ENCODE data around the gene CBX5. TPM values are rescaled to one million over a fixed set of nuclear protein-coding genes. Genes with fewer than 3 reads are reported as not detected.

The CBX5 gene
- polyA plus RNA-seq, 1 donor (not counting 4 experiments of a cell fraction or from before 2014, with no cell fraction given), result 25.8 TPM

DNA sequence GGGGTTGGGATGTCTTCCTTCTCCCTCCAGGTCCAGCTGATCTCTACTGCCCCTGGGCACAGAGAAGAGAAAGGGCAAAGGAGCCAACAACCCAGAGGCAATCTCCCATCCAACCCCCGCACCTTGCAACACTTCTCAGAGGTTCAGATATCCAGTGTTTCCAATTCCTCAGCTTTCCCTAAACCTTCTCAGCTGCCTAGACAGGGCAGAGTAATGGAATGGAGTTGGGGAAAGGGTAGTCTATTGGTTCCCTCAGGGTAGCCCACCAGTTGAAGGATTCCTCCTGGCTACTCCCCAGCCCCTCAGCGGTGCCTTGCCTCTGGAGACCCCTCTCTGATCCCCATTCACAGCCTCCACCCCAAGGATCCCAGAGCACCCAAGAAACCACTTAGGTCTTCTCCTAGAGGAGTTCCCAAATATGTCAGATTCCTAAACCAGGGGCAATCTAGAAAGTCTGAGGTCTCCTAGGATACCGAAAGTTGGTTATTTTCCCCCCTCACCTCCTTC is 20.4 kb upstream of the CBX5 start:
- Histone ChIP-seq H3K27me3 (ENCODE audit: control insufficient read depth, extremely low read depth, insufficient read depth, low read length) (no peaks in the 10 kb centered on the region), H3K4me2 (ENCODE audit: control insufficient read depth, extremely low read depth, insufficient read depth, low read depth, low read length) (peak overlapping the region; percentile 70), H3K4me3 (ENCODE audit: control insufficient read depth in 2 of 3, extremely low read depth in 1 of 3, insufficient read depth in 2 of 3, low read depth in 1 of 3, low read length in 3 of 3) (no peak overlapping the region), H3K9me1 (ENCODE audit: control insufficient read depth, extremely low read depth, insufficient read depth, low read length) (no peaks in the 10 kb centered on the region), H2AFZ (ENCODE audit: control insufficient read depth, low read length) (no peak overlapping the region), H3K27ac (ENCODE audit: control insufficient read depth, insufficient read depth, low read length) (no peak overlapping the region), H3K9ac (ENCODE audit: control insufficient read depth, extremely low read depth, insufficient read depth, low read length) (no peak overlapping the region), H4K20me1 (ENCODE audit: control insufficient read depth, extremely low read depth, insufficient read depth, low read length) (no peaks in the 10 kb centered on the region), H3K79me2 (ENCODE audit: control insufficient read depth, insufficient read depth, low read length) (no peaks in the 10 kb centered on the region), H3K9me3 (ENCODE audit: control insufficient read depth, low read depth, low read length) (no peaks in the 10 kb centered on the region), H3K36me3 (ENCODE audit: control insufficient read depth in 2 of 2, extremely low read depth in 1 of 2, insufficient read depth in 2 of 2, low read length in 2 of 2) (no peaks in the 10 kb centered on the region), H3K4me1 (ENCODE audit: control insufficient read depth, extremely low read depth, insufficient read depth, low read length) (peaks cover 35% of the 10 kb centered on the region)
- no peak for FAIRE-seq
- TF ChIP-seq EZH2 (IDR thresholded peaks at IDR 0.05; ENCODE audit: low read length) (no peak), CTCF (optimal IDR thresholded peaks at IDR 0.05 in 1 of 3, IDR thresholded peaks at IDR 0.05 in 1 of 3, conservative IDR thresholded peaks at IDR 0.05 in 1 of 3; ENCODE audit: extremely low read depth in 1 of 3, insufficient read depth in 2 of 3, low read length in 3 of 3) (no peak)
- dilution Hi-C loops (cut with MboI; ENCODE audit: extremely low pct_ligation_motif_present, low sequenced_read_pairs), result no loop called here
- DNase-seq (ENCODE audit: low read depth, low spot score), result no peak

DNA sequence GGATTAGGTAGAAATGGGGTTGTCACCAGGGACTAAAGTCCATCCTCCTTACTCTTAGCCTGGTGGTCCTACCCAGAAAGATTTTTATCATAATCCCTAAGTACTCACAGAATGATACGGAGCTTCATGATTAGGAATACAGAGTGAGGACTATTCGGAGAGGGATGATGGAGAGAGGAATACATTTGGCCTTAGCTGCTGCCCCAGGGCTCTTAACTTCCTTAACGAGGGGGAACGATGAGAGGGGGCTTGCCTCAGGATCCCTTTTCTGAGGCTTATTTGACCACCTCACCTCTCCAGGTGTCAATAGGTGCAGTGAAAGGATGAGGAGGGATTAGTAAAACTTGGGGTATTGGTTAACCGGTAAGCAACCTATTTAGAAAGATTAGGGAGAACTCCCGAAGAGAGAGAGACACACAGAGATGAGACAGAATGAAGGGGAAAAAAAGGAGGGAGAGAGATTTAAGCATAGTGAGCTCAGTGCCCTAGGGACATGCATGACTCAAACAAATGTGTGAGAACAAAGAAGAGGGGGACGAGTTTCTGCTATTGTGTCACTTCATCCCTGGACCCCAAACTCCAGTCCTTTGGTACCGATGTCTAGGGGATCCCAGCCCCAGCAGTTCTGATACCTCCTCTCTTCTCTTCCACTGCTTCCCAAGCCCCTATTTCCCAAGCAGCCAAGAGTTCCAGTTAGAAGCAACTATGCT is 19.7 kb upstream of the CBX5 start:
- Histone ChIP-seq H3K9ac (ENCODE audit: control insufficient read depth, extremely low read depth, insufficient read depth, low read length) (no peak overlapping the region), H3K4me2 (ENCODE audit: control insufficient read depth, extremely low read depth, insufficient read depth, low read depth, low read length) (peak overlapping the region; percentile 70), H3K27ac (ENCODE audit: control insufficient read depth, insufficient read depth, low read length) (no peak overlapping the region), H3K27me3 (ENCODE audit: control insufficient read depth, extremely low read depth, insufficient read depth, low read length) (no peaks in the 10 kb centered on the region), H4K20me1 (ENCODE audit: control insufficient read depth, extremely low read depth, insufficient read depth, low read length) (no peaks in the 10 kb centered on the region), H3K79me2 (ENCODE audit: control insufficient read depth, insufficient read depth, low read length) (no peaks in the 10 kb centered on the region), H3K36me3 (ENCODE audit: control insufficient read depth in 2 of 2, extremely low read depth in 1 of 2, insufficient read depth in 2 of 2, low read length in 2 of 2) (no peaks in the 10 kb centered on the region), H3K4me3 (ENCODE audit: control insufficient read depth in 2 of 3, extremely low read depth in 1 of 3, insufficient read depth in 2 of 3, low read depth in 1 of 3, low read length in 3 of 3) (no peak overlapping the region), H3K9me3 (ENCODE audit: control insufficient read depth, low read depth, low read length) (no peaks in the 10 kb centered on the region), H3K9me1 (ENCODE audit: control insufficient read depth, extremely low read depth, insufficient read depth, low read length) (no peaks in the 10 kb centered on the region), H3K4me1 (ENCODE audit: control insufficient read depth, extremely low read depth, insufficient read depth, low read length) (peaks cover 35% of the 10 kb centered on the region), H2AFZ (ENCODE audit: control insufficient read depth, low read length) (no peak overlapping the region)
- FAIRE-seq (no peak), DNase-seq (ENCODE audit: low read depth, low spot score) (no peak)
- TF ChIP-seq EZH2 (IDR thresholded peaks at IDR 0.05; ENCODE audit: low read length), result no peak
- dilution Hi-C loops (cut with MboI; ENCODE audit: extremely low pct_ligation_motif_present, low sequenced_read_pairs), result no loop called here

Data from keratinocyte (primary cell).